HG03457 (cell line): ENCODE results near the gene TTC39B.

Experiments
- ATAC-seq: cut with Tn5 transposase; IDR thresholded peaks from one replicate; pipeline ENCODE4 v1.9.1; 2021; ENCODE audit warnings: moderate number of reproducible peaks; ENCODE audit not compliant: unreplicated experiment

TTC39B gene

GRCh38 chr9:15231788-15232635, 75.0 kb downstream of the TTC39B start:
- ATAC-seq = peak; percentile 47

GRCh38 chr9:15229409-15229808, 77.6 kb downstream of the TTC39B start:
- no peak for ATAC-seq

GRCh38 chr9:15227491-15227890, 79.5 kb downstream of the TTC39B start:
- no peak for ATAC-seq

GRCh38 chr9:15225564-15226126, 81.4 kb downstream of the TTC39B start:
- no peak for ATAC-seq

GRCh38 chr9:15222313-15222712, 84.7 kb downstream of the TTC39B start:
- no peak for ATAC-seq

- no peak for ATAC-seq
Measured at GRCh38 chr9:15221746-15222145, 85.3 kb downstream of the TTC39B start.

GRCh38 chr9:15220658-15221318, 86.2 kb downstream of the TTC39B start:
- ATAC-seq = no peak

- no peak for ATAC-seq
Measured at GRCh38 chr9:15219546-15219945, 87.5 kb downstream of the TTC39B start.

GRCh38 chr9:15218994-15219393, 88.0 kb downstream of the TTC39B start:
- no peak for ATAC-seq

- ATAC-seq = no peak
Measured at GRCh38 chr9:15213249-15213648, 93.8 kb downstream of the TTC39B start.

- no peak for ATAC-seq
Measured at GRCh38 chr9:15211815-15212495, 95.1 kb downstream of the TTC39B start.

- ATAC-seq = no peak
Measured at GRCh38 chr9:15211160-15211814, 95.7 kb downstream of the TTC39B start.

- ATAC-seq = no peak
Measured at GRCh38 chr9:15206903-15207696, 99.9 kb downstream of the TTC39B start.

GRCh38 chr9:15205632-15206420, 101.2 kb downstream of the TTC39B start:
- ATAC-seq = no peak

GRCh38 chr9:15203581-15203980, 103.4 kb downstream of the TTC39B start:
- no peak for ATAC-seq

- no peak for ATAC-seq
Measured at GRCh38 chr9:15200111-15200510, 106.9 kb downstream of the TTC39B start.

- no peak for ATAC-seq
Measured at GRCh38 chr9:15192856-15193255, 114.2 kb downstream of the TTC39B start.

- no peak for ATAC-seq
Measured at GRCh38 chr9:15191378-15191777, 115.6 kb downstream of the TTC39B start.

GRCh38 chr9:15189481-15189880, 117.5 kb downstream of the TTC39B start:
- ATAC-seq = no peak
